ENCODE results near the gene LRRK1. TPM values are rescaled to one million over a fixed set of nuclear protein-coding genes. Genes with fewer than 3 reads are reported as not detected.

LRRK1 gene
- total RNA-seq, 1 donor from 2014 or later: 4.2 TPM

DNA sequence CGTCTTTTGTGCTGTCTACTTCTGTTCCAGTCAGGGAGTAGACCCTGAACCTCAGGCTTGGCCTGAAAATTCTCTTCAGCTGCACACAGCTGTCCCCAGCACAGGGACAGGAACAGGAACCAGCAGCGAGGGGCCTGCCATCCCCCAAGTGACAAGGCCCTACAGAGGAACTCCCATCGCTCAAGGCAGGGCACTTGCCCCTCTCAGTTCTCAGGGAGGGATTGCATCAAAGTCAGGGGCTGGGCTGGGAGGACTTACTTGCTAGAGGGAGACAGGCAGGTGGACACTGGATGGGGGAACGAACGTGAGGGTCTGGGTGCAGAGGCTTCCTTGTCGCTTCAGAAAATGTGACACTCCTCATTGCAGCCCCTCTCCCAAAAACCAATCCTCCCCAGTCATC is 169.1 kb downstream of the LRRK1 start:
- DNase-seq (ENCODE audit: low read depth) (no peak), FAIRE-seq (no peak)
- no peak overlapping the region for H3K4me3 ChIP-seq (ENCODE audit: low read depth, low read length)
- H3K36me3 ChIP-seq (ENCODE audit: control insufficient read depth, insufficient read depth, low read length): no peaks in the 10 kb centered on the region
- TF ChIP-seq, protein P1, sequence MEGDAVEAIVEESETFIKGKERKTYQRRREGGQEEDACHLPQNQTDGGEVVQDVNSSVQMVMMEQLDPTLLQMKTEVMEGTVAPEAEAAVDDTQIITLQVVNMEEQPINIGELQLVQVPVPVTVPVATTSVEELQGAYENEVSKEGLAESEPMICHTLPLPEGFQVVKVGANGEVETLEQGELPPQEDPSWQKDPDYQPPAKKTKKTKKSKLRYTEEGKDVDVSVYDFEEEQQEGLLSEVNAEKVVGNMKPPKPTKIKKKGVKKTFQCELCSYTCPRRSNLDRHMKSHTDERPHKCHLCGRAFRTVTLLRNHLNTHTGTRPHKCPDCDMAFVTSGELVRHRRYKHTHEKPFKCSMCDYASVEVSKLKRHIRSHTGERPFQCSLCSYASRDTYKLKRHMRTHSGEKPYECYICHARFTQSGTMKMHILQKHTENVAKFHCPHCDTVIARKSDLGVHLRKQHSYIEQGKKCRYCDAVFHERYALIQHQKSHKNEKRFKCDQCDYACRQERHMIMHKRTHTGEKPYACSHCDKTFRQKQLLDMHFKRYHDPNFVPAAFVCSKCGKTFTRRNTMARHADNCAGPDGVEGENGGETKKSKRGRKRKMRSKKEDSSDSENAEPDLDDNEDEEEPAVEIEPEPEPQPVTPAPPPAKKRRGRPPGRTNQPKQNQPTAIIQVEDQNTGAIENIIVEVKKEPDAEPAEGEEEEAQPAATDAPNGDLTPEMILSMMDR (IDR thresholded peaks at IDR 0.05; ENCODE audit: insufficient read depth, low read length, severe bottlenecking): no peak
- no peaks in the 10 kb centered on the region for H3K27me3 ChIP-seq (ENCODE audit: control insufficient read depth, insufficient read depth, low read length)

DNA sequence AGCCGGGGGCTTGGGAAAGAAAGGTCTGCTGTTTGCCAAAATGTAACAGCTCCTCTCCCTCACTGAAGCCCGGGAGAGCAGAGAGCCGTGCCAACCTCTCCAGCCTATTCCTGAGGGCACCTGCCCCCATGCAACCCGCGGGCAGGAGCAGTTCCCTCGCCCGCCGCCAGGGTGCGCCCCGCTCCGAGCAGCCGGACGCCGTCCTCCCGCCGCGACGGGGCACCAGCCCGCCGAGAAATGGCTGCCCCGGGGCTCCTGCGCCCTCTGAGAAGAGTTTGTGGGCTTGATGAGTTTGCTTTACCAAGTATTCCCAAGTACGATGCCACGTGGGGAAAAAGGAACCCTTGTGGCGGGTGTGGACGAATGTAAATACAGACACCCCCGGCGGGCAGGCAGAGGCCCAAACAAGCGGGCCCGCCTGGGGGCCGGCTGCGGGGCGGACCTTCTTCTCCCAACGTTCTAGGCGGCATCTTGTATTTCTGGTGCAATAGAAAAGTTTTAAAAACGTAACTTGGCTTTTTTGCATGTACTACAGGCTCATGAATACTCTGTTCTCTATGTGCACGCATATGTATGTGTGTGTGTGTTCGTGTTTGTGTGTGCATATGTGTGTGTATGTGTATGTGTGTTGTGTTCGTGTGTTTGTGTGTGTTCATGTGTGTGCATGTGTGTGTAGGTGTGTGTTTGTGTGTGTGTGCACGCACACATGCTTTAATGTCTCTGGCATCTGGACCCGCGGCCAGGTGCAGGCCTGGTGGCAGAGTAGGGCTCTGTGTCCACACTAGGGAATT is 169.8 kb downstream of the LRRK1 start:
- no peak for FAIRE-seq
- Histone ChIP-seq H3K4me3 (ENCODE audit: low read depth, low read length) (peak overlapping the region; percentile 11), H3K36me3 (ENCODE audit: control insufficient read depth, insufficient read depth, low read length) (no peaks in the 10 kb centered on the region), H3K27me3 (ENCODE audit: control insufficient read depth, insufficient read depth, low read length) (no peaks in the 10 kb centered on the region)
- TF ChIP-seq, protein P1 (IDR thresholded peaks at IDR 0.05; ENCODE audit: insufficient read depth, low read length, severe bottlenecking): peak; percentile 95
- DNase-seq (ENCODE audit: low read depth): peak; percentile 18

DNA sequence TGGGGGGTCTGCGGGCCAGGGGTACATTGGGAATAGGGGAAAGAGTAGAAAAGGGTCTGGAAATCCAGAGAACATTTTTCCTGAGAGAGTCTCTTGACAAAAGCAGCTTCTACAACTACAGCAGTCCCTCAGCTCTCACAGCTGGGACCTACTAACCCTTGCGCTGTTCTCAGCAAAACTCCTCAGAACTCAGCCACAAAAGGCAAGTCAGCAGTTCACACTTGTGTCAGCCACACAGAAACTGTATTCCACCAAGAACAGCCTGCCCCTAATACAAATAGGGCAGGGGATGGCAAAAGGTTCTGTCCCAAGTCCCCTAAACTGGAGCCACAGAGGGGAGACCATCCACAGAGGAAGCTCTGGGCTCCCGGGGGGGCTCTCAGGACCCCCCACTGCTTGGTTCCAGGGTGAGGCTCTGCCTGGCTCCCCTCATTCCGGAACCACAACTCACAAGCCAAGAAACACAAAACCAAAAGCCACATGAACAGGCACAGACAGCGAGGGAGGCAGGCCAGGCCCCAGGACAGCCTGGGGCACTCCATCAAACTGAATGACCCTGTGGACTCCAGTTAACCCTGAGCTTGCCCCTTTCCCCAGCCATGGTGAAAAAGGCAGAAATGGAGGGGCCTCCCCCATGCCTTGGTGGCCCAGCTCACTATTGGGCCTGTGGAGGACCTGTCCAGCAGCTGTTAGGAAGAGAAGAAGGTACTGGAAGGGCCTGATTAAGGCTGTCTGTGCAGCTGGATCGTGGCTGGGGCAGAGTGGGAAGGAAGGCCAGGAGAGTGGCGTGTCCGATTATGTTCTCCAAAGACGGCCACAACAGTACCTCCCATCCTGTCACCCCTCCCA is 170.6 kb downstream of the LRRK1 start:
- TF ChIP-seq, protein P1 (IDR thresholded peaks at IDR 0.05; ENCODE audit: insufficient read depth, low read length, severe bottlenecking): no peak
- FAIRE-seq (no peak), DNase-seq (ENCODE audit: low read depth) (no peak)
- H3K4me3 ChIP-seq (ENCODE audit: low read depth, low read length): no peak overlapping the region
- H3K36me3 ChIP-seq (ENCODE audit: control insufficient read depth, insufficient read depth, low read length): no peaks in the 10 kb centered on the region
- H3K27me3 ChIP-seq (ENCODE audit: control insufficient read depth, insufficient read depth, low read length): no peaks in the 10 kb centered on the region

DNA sequence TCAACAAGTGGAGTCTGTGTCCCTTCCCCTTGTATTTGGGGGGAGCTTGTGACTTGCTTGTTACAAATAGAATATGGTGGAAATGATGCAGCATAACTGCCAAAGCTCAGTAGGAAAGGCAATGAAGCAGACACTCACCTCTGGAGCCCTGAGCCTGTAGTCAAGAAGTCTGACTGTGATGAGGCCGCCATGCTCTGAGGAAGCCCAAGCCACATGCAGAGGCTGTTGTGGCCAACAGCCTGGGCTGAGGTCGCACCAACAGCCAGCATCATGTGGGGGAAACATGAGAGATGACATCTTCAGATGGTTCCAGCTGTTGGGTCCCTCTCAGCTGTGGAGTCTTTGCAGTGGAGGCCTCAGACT is 171.3 kb downstream of the LRRK1 start:
- TF ChIP-seq, protein P1 (IDR thresholded peaks at IDR 0.05; ENCODE audit: insufficient read depth, low read length, severe bottlenecking): no peak
- Histone ChIP-seq H3K27me3 (ENCODE audit: control insufficient read depth, insufficient read depth, low read length) (no peaks in the 10 kb centered on the region), H3K4me3 (ENCODE audit: low read depth, low read length) (no peak overlapping the region), H3K36me3 (ENCODE audit: control insufficient read depth, insufficient read depth, low read length) (no peaks in the 10 kb centered on the region)
- DNase-seq (ENCODE audit: low read depth): no peak
- FAIRE-seq: no peak

DNA sequence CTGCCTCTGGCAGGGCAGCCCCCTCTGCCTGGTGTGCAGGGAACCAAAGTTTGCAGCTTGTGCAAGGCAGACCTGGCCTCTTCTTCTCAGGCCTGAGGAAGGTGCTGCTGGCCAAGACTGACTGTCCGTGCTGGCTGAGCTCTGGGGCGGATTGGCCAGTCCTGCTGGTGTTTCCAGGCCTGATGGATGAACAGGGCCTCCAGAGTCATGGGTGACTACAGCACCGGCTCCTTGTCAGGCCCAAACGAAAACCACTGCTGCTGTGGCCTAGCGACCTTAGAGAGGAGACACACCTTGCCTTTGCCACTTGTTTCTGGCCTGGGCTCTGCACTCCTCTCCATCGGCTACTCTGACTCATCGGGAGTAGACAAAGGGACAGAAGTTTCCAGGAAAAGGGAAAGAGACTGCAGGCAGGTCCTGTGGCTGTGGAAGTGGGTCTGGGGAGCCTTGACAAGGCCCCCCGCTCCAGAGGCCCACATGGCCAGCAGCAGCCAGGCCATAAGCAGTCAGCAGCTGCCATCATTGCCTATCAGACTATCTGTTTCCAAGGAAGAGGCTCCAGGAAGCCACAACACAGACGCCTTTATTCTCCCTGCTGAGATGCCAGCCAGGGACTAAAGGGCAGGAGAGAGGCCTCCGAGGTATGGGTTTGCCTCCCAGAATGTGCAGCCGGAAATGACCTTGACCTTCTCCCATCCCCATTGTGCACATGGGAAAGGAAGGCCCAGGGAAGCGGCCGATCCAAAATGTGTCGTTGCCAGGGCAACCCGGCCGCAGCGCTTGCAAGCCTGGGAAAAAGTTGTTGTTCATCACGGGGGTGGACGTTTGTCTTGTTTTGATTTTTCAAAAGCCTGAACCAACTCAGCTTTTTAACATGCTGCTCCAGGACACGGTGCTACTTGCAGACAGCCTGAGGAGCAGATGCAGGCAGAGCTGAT is 172.2 kb downstream of the LRRK1 start:
- no peak overlapping the region for H3K4me3 ChIP-seq (ENCODE audit: low read depth, low read length)
- FAIRE-seq (peak; percentile 7), DNase-seq (ENCODE audit: low read depth) (no peak)
- peaks cover 2% of the 10 kb centered on the region for H3K27me3 ChIP-seq (ENCODE audit: control insufficient read depth, insufficient read depth, low read length)
- no peaks in the 10 kb centered on the region for H3K36me3 ChIP-seq (ENCODE audit: control insufficient read depth, insufficient read depth, low read length)
- TF ChIP-seq, protein P1 (IDR thresholded peaks at IDR 0.05; ENCODE audit: insufficient read depth, low read length, severe bottlenecking): no peak

Data from bronchial epithelial cell (primary cell).